Adrenal gland (tissue), 12 donors: ENCODE data around the gene ALDH3B1. TPM values are rescaled to one million over a fixed set of nuclear protein-coding genes. Genes with fewer than 3 reads are reported as not detected.

Source experiments
- DNase-seq, 7 donors: peaks; one replicate each; pipeline ENCODE4 v3.0.0-alpha.2; 2019 to 2020
- H3K27ac ChIP-seq, 5 donors: fragments of 200-600 bp; sonication (generic) in 4 of 5; 1 replicate in 3 of 5; 2 replicates in 2 of 5; pipeline versions ENCODE4 v1.5.1 to v1.8.0; 2016 to 2020; ENCODE audit warnings: mild to moderate bottlenecking in 1 of 5
- H3K27me3 ChIP-seq: fragments of 200-600 bp; 2 replicates; pipeline ENCODE4 v1.8.0; 2021
- H3K36me3 ChIP-seq, 2 donors: fragments of 200-600 bp; replicated peaks in 1 of 2; 1 replicate in 1 of 2; 2 replicates in 1 of 2; pipeline versions ENCODE4 v1.5.1 to v1.8.0; 2018 to 2022
- H3K4me1 ChIP-seq, 2 donors: fragments of 200-600 bp; replicated peaks in 1 of 2; 1 replicate in 1 of 2; 2 replicates in 1 of 2; pipeline versions ENCODE4 v1.5.1 to v1.8.0; 2018 to 2021
- H3K4me3 ChIP-seq, 4 donors: fragments of 200-600 bp; sonication (generic) in 3 of 4; one replicate each; pipeline ENCODE4 v1.5.1; 2016 to 2018
- H3K9me3 ChIP-seq, 3 donors: fragments of 200-600 bp; sonication (generic) in 1 of 3; replicated peaks in 1 of 3; 1 replicate in 2 of 3; 2 replicates in 1 of 3; pipeline versions ENCODE4 v1.5.1 to v1.8.0; 2016 to 2021
- POLR2A ChIP-seq, 2 donors: fragments of 450-650 bp; IDR thresholded peaks; one replicate each; pipeline ENCODE4 v1.6.1; 2017; ENCODE audit warnings: antibody characterized with exemption in 2 of 2, mild to moderate bottlenecking in 2 of 2, moderate library complexity in 1 of 2
- WGBS, 4 donors: extraction: QIAGEN DNeasy Blood & Tissue Kit in 2 of 4; methylation state at CpG; one replicate each; pipeline versions ENCODE4 v1.1.5 to v1.1.7; 2013 to 2017; 5-methylcytosine and 5-hydroxymethylcytosine counted together
- intact Hi-C, 2 donors: fragments of 100-400 bp; cut with DNase I; formaldehyde crosslinking; loops; one replicate each; pipeline versions ENCODE4 v1.14.1 to v1.15.0; 2022 to 2023
- polyA plus RNA-seq, 3 donors: library from polyadenylated mRNA; stranded (reverse); fragments of 200-250 nt in 2 of 3; fragments of 350-450 nt in 1 of 3; fragmentation: Illumina TruSeq in 1 of 3; extraction: RNeasy Lipid Tissue Mini Kit (QIAGEN cat#74804) in 1 of 3; gene quantifications; one replicate each; pipeline ENCODE4 v1.2.3, GENCODE V29; 2013 to 2014
- total RNA-seq, 9 donors: library from RNA; depleted of rRNA in 4 of 9; stranded (reverse); fragments of >200 nt in 4 of 9; fragments of 120-200 nt in 1 of 9; fragmentation: NEBNext Ultra II Directional in 1 of 9; extraction: Animal tissue kit (Norgen Biotek cat#: 25700) in 1 of 9; gene quantifications; one replicate each; pipeline versions ENCODE4 v1.1.0 to v1.2.4, GENCODE V29; 2013 to 2023
- TF ChIP-seq, protein P1 (sequence below), 6 experiments: fragments of 450-650 bp in 4 of 6; fragments of 200-600 bp in 2 of 6; sonication (generic) in 1 of 6; IDR thresholded peaks; 1 replicate in 5 of 6; 2 replicates in 1 of 6; pipeline versions ENCODE4 v1.5.1 to v1.8.0; 2016 to 2021; ENCODE audit warnings: antibody characterized with exemption in 6 of 6, mild to moderate bottlenecking in 2 of 6, moderate library complexity in 1 of 6
- donor health status: healthy with polysubstance abuse.
- donor health status: Bipolar disorder and iron deficiency.
- donor health status: DM: yes; HTN: yes; CAD: no.
- donor health status: DM: no; HTN: no; CAD: no.
- donor health status: DM: no; HTN: no; CAD: no.
- donor health status: DM: yes; HTN: yes; CAD: no.

ALDH3B1 gene
- total and polyA plus RNA-seq, 12 donors: 0.72 to 70.3 (median 51.6) TPM

GRCh38 chr11:68009391-68010089, 587 bp upstream of the ALDH3B1 start:
- H3K27ac ChIP-seq: peak overlapping the region; percentile 90 to 99 (median 92)
- TF ChIP-seq POLR2A (IDR thresholded peaks at IDR 0.05): no peak
- TF ChIP-seq, protein P1, sequence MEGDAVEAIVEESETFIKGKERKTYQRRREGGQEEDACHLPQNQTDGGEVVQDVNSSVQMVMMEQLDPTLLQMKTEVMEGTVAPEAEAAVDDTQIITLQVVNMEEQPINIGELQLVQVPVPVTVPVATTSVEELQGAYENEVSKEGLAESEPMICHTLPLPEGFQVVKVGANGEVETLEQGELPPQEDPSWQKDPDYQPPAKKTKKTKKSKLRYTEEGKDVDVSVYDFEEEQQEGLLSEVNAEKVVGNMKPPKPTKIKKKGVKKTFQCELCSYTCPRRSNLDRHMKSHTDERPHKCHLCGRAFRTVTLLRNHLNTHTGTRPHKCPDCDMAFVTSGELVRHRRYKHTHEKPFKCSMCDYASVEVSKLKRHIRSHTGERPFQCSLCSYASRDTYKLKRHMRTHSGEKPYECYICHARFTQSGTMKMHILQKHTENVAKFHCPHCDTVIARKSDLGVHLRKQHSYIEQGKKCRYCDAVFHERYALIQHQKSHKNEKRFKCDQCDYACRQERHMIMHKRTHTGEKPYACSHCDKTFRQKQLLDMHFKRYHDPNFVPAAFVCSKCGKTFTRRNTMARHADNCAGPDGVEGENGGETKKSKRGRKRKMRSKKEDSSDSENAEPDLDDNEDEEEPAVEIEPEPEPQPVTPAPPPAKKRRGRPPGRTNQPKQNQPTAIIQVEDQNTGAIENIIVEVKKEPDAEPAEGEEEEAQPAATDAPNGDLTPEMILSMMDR (IDR thresholded peaks at IDR 0.05): peak in 2 of 6 experiments; percentile 13 to 24
- no peaks in the 10 kb centered on the region for H3K9me3 ChIP-seq
- 31 to 37% (median 34%) methylated on average over 12 of the region's 12 CpGs for WGBS, 4 donors
- H3K36me3 ChIP-seq: no peaks in the 10 kb centered on the region
- H3K27me3 ChIP-seq: no peaks in the 10 kb centered on the region
- DNase-seq: peak in 6 of 7 donors; percentile 29 to 79 (median 62)
- H3K4me1 ChIP-seq: peaks cover 44 to 62% of the 10 kb centered on the region in 2 donors
- H3K4me3 ChIP-seq: peak overlapping the region in 1 of 4 donors; percentile 51
- intact Hi-C loops: loop anchor here in 1 of 2 donors (10.0 kb wide), 1 partner anchor 195 kb away; no protein-coding TSS in a partner anchor

DNA sequence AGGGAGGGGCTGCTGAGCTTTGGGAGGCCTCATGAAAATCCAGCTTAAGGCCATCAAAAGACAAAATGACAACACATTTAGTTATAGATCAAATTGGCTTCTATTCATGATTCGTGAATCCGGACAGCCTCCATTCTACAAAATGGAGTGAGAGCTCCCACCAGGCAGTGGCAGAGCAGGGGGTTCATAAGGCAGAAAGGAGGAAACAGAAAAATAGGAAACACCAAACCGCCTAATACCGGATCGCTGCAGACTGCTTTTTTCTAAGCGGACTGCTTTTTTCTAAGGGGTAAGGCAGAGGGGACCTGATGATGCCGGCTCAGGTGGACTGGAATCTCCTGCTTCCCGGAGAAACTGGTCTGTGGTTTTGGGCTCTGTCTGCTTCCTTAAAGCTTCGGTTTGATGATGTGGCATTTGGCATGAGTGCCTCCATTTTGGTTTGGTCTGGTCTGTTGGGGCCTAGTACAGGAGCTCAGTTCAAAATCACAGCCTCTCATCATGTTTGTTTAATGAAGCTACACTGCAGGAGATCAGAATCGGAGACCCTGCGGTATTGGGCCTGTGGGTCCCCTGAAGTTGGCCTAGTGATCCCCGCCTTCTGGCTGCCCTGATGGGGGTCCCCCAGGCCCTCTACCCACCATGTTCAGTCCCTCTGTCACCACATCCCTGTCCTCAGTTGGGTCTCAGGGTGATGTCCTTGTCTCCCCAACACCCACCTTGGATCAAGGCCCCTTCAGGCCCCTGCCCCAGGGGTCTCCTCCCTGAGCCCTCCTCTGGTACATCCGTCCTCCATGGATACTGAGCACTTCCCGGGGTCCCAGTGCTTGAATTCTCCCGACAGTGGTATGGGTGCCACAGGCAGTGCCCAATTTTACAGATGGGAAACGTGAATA, 1.2 kb downstream of the ALDH3B1 start:
- no peaks in the 10 kb centered on the region for H3K9me3 ChIP-seq
- no peaks in the 10 kb centered on the region for H3K27me3 ChIP-seq
- no peak for TF ChIP-seq POLR2A (IDR thresholded peaks at IDR 0.05)
- TF ChIP-seq, protein P1 (IDR thresholded peaks at IDR 0.05): no peak
- DNase-seq: peak in 2 of 7 donors; percentile 16 to 21
- no peaks in the 10 kb centered on the region for H3K36me3 ChIP-seq
- WGBS, 4 donors: 67 to 72% (median 71%) methylated on average over 14 to 16 of the region's 16 CpGs
- peaks cover 52 to 68% of the 10 kb centered on the region in 2 donors for H3K4me1 ChIP-seq
- intact Hi-C loops: loop anchor here in 1 of 2 donors (10.0 kb wide), 1 partner anchor 194 kb away; no protein-coding TSS in a partner anchor
- H3K4me3 ChIP-seq: peak overlapping the region in 1 of 4 donors; percentile 51
- peak overlapping the region; percentile 90 to 99 (median 92) for H3K27ac ChIP-seq

DNA sequence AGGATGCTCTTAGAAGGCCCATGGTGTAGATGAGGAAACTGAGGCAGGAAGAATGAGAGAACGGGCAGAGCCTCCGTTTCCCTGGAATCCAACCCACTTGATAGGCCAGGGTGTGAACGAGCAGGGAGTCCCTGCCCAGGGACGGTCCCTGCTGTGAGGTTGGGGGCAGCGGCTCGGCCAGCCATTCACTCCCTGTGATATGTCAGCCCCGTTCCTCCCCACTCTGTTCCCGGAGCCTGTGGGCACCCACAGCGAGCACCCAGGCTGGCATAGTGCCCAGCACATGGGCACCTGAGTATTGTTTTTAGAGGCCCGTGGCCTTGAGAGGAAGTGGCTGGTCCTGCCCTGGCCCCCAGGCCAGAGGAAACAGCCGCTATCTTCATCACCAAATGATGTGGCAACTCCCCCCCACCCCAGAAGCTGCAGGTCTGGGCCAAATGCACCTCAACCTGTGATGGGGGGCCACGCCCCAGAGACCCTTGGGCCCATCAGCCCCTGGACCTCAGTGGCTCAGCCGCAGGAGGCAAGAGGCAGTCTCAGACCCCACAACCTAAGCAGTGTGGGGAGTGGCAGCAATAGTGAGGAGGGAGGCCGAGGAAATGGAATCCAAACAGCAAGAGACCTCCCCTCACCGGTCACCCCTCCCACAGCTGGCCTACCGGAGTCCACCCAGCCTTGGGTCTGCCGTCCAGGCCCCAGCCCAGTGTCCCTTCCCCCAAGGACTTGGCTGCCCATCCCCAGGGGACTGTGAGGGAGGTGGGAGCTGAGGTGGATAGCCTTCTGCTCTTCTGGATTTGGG, 2.1 kb downstream of the ALDH3B1 start:
- Histone ChIP-seq H3K36me3 (no peaks in the 10 kb centered on the region), H3K4me1 (peaks cover 57 to 75% of the 10 kb centered on the region in 2 donors), H3K27me3 (no peaks in the 10 kb centered on the region), H3K27ac (peak overlapping the region in 3 of 5 donors; percentile 92 to 99 (median 95)), H3K9me3 (no peaks in the 10 kb centered on the region), H3K4me3 (no peak overlapping the region)
- intact Hi-C loops: loop anchor here in 1 of 2 donors (10.0 kb wide), 1 partner anchor 193 kb away; no protein-coding TSS in a partner anchor
- 48 to 86% (median 78%) methylated on average over 4 to 17 of the region's 17 CpGs for WGBS, 4 donors
- TF ChIP-seq, protein P1 (IDR thresholded peaks at IDR 0.05): no peak
- TF ChIP-seq POLR2A (IDR thresholded peaks at IDR 0.05): no peak
- DNase-seq: peak in 3 of 7 donors; percentile 19 to 41 (median 33)
